Measurements from ENCODE around the gene SNHG17. TPM values are rescaled to one million over a fixed set of nuclear protein-coding genes. Genes with fewer than 3 reads are reported as not detected.
"Not testable (repeated sequence)": the region's sequence is repeated elsewhere in the genome, so short reads cannot be mapped to it uniquely, and the experiment has no call there.

SNHG17 gene
- total RNA-seq, 6 experiments from 2014 or later: 29.6 to 45.4 (median 32.0) TPM

GRCh38 chr20:38434301-38434741, 807 bp downstream of the SNHG17 start:
- Mint-ChIP-seq H3K4me1 (ENCODE audit: low read depth) (peaks cover 50% of the 10 kb centered on the region), H3K27ac (peak overlapping the region; percentile 96), H3K4me3 (peak overlapping the region; percentile 96), H3K36me3 (ENCODE audit: low read depth) (peaks cover 39% of the 10 kb centered on the region), H3K27me3 (ENCODE audit: insufficient read depth) (peaks cover 2% of the 10 kb centered on the region), H3K9me3 (no peaks in the 10 kb centered on the region)
- no peak for TF ChIP-seq CTCF (IDR thresholded peaks at IDR 0.05)
- no peak for DNase-seq

- H3K9me3 Mint-ChIP-seq: no peaks in the 10 kb centered on the region
Measured at GRCh38 chr20:38433304-38433972, 1.7 kb downstream of the SNHG17 start.

GRCh38 chr20:38432870-38433269, 2.3 kb downstream of the SNHG17 start:
- not testable (repeated sequence) for H3K27ac Mint-ChIP-seq; H3K4me3 Mint-ChIP-seq; H3K9me3 Mint-ChIP-seq; DNase-seq; H3K27me3 Mint-ChIP-seq (ENCODE audit: insufficient read depth)
- Mint-ChIP-seq H3K36me3 (ENCODE audit: low read depth) (peaks cover 48% of the 10 kb centered on the region), H3K4me1 (ENCODE audit: low read depth) (peaks cover 64% of the 10 kb centered on the region)

More at GRCh38 chr20:38433304-38433972, 1.7 kb downstream of the SNHG17 start:
- H3K27ac Mint-ChIP-seq: peak overlapping the region; percentile 96
- no peak for TF ChIP-seq CTCF (IDR thresholded peaks at IDR 0.05)
- peak overlapping the region; percentile 96 for H3K4me3 Mint-ChIP-seq
- H3K4me1 Mint-ChIP-seq (ENCODE audit: low read depth): peaks cover 59% of the 10 kb centered on the region
- no peak for DNase-seq
- H3K27me3 Mint-ChIP-seq (ENCODE audit: insufficient read depth): peaks cover 2% of the 10 kb centered on the region
- H3K36me3 Mint-ChIP-seq (ENCODE audit: low read depth): peaks cover 48% of the 10 kb centered on the region

- Mint-ChIP-seq H3K4me3 (peak overlapping the region; percentile 35; the same call in 1 of the 2 replicates), H3K4me1 (ENCODE audit: low read depth) (peaks cover 70% of the 10 kb centered on the region), H3K27me3 (ENCODE audit: insufficient read depth) (no peaks in the 10 kb centered on the region; the same call in 1 of the 2 replicates), H3K27ac (no peak overlapping the region), H3K36me3 (ENCODE audit: low read depth) (peaks cover 48% of the 10 kb centered on the region), H3K9me3 (no peaks in the 10 kb centered on the region)
- no peak for TF ChIP-seq CTCF (IDR thresholded peaks at IDR 0.05)
- DNase-seq: no peak
Measured at GRCh38 chr20:38432292-38432691, 2.8 kb downstream of the SNHG17 start.

- peak overlapping the region; percentile 54; the same call in 1 of the 2 replicates for H3K4me3 Mint-ChIP-seq
Measured at GRCh38 chr20:38430679-38431325, 4.3 kb downstream of the SNHG17 start.

More at GRCh38 chr20:38430679-38431325, 4.3 kb downstream of the SNHG17 start:
- H3K27ac Mint-ChIP-seq: peak overlapping the region; percentile 18; the same call in 1 of the 2 replicates
- no peaks in the 10 kb centered on the region; the same call in 1 of the 2 replicates for H3K27me3 Mint-ChIP-seq (ENCODE audit: insufficient read depth)
- DNase-seq: no peak
- H3K9me3 Mint-ChIP-seq: no peaks in the 10 kb centered on the region
- H3K4me1 Mint-ChIP-seq (ENCODE audit: low read depth): peaks cover 75% of the 10 kb centered on the region
- TF ChIP-seq CTCF (IDR thresholded peaks at IDR 0.05): no peak
- peaks cover 61% of the 10 kb centered on the region for H3K36me3 Mint-ChIP-seq (ENCODE audit: low read depth)

All from HFFc6 (cell line).